Measurements from ENCODE around the gene DHRS4. TPM values are rescaled to one million over a fixed set of nuclear protein-coding genes. Genes with fewer than 3 reads are reported as not detected.
"Not testable (repeated sequence)": the region's sequence is repeated elsewhere in the genome, so short reads cannot be mapped to it uniquely, and the experiment has no call there.

Gene DHRS4
- total RNA-seq, 2 experiments from 2014 or later, result 15.5 to 20.7 TPM

DNA sequence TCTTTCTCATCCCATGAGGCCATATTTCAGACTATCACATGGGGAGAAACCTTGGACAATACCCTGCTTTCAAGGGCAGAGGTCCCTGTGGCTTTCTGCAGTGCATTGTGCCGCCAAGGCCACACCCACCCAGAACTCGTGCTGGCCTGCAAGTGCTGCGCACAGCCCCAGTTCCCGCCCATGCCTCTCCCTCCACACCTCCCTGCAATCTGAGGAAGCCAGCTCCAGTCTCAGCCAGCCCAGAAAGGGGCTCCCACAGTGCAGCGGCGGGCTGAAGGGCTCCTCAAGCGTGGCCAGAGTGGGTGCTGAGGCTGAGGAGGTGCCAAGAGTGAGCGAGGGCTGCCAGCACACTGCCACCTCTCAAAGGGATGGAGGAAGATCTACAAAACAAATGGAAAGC is 19.6 kb downstream of the DHRS4 start:
- H3K36me3 Mint-ChIP-seq, result peaks cover 17% of the 10 kb centered on the region
- ATAC-seq; H3K4me3 Mint-ChIP-seq; H3K9me3 Mint-ChIP-seq (ENCODE audit: low read depth); H3K27me3 Mint-ChIP-seq; H3K27ac Mint-ChIP-seq; H3K4me1 Mint-ChIP-seq; CTCF ChIA-PET; DNase-seq: not testable (repeated sequence)

DNA sequence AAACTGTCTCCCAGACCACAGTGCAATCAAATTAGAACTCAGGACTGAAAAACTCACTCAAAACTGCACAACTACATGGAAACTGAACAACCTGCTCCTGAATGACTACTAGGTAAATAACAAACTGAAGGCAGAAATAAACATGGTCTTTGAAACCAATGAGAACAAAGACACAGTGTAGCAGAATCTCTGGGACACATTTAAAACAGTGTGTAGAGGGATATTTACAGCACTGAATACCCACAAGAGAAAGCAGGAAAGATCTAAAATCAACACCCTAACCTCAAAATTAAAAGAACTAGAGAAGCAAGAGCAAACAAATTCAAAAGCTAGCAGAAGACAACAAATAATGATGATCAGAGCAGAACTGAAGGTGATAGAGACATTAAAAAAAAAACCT is 20.5 kb downstream of the DHRS4 start:
- H3K4me1 Mint-ChIP-seq; DNase-seq; H3K27me3 Mint-ChIP-seq; H3K4me3 Mint-ChIP-seq; H3K9me3 Mint-ChIP-seq (ENCODE audit: low read depth); ATAC-seq; H3K27ac Mint-ChIP-seq: not testable (repeated sequence)
- CTCF ChIA-PET, result interaction anchor here (1.0 to 1.9 kb wide), 2 partner anchors 41 to 70 kb away, joined by 3 to 5 read pairs; no protein-coding TSS in a partner anchor
- peaks cover 17% of the 10 kb centered on the region for H3K36me3 Mint-ChIP-seq

DNA sequence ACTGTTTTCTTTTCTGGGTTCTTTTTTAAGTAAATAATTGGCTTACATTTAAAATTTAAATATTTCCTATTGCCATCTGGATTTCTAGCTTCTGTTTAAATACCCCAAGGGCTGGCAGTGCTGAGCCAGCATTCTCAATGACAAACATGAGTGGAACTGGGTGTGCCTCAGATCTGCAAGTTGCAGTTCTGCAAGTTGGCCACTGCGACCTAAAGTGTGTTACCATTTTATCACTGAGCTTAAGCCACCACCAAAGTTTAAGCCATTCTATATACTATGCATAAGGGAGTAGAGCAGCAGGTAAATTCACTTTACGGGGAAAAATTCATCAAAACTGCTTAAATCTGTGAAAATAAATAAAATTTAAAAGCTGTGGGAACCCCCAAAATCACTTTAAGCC is 23.6 kb downstream of the DHRS4 start:
- DNase-seq; H3K9me3 Mint-ChIP-seq (ENCODE audit: low read depth); H3K4me1 Mint-ChIP-seq; H3K4me3 Mint-ChIP-seq; H3K27ac Mint-ChIP-seq; H3K27me3 Mint-ChIP-seq: not testable (repeated sequence)
- peaks cover 17% of the 10 kb centered on the region for H3K36me3 Mint-ChIP-seq
- peak; percentile 58 for ATAC-seq
- CTCF ChIA-PET, result interaction anchor here (0.9 kb wide), 1 partner anchor 113 kb away, joined by 5 read pairs; no protein-coding TSS in a partner anchor

DNA sequence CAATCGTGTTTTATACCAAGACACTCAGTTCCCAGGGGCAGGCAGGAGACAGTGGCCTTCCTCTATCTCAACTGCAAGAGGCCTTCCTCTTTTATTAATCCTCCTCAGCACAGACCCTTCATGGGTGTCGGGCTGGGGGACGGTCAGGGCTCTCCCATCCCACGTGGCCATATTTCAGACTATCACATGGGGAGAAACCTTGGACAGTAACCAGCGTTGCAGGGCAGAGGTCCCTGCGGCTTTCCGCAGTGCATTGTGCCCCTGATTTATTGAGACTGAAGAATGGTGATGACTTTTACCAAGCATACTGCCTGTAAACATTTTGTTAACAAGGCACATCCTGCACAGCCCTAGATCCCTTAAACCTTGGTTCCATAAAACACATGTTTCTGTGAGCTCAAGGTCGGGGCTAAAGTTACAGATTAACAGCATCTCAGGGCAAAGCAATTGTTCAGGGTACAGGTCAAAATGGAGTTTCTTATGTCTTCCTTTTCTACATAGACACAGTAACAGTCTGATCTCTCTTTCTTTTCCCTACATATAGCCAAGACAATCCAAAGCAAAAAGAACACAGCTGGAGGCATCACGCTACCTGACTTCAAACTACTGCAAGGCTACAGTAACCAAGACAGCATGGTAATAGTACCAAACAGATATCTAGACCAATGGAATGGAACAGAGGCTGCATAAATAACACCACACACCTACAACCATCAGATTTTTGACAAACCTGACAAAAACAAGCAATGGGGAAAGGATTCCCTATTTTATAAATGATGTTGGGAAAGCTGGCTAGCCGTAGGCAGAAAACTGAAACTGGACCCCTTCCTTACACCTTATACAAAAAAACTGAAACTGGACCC is 28.6 kb downstream of the DHRS4 start:
- not testable (repeated sequence) for ATAC-seq
- CTCF ChIA-PET, result interaction anchor here (1.2 kb wide), 1 partner anchor 109 kb away, joined by 3 read pairs; no protein-coding TSS in a partner anchor

DNA sequence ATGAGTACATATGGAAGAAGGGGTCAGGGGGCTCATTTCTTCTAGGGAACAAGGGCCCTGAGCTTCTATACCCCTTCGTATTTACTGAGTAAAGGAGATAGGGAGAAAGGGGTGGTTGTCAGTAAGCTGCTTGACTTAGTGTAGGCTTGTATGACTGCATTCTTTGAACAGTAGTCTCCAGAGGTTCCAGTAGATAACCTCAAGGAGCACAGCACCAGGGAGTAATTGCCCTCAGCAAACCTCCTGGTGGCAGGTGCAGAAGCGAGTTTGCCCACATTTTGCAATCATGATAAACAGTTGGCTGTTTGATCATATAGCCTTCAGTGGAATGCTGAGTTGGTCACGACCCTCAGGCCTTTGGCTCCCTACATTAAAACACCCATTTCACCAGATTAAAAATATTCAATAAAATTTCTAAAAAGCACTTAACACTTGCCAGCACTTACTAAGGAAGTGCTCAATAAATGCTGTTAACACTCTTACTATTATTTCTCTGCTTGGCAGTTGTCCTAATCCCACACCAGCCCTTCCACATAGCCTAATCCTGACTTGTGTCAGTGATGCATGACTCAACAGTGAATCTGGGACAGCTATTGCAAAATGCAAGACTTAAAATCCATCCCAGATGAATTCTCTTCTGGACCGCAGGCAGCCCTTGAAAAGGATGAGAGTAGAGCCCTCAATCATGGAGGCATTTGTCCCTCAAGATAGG is 31.5 kb downstream of the DHRS4 start:
- no peak for DNase-seq
- Mint-ChIP-seq H3K4me3 (no peak overlapping the region), H3K27ac (no peak overlapping the region), H3K4me1 (peaks cover 28% of the 10 kb centered on the region), H3K36me3 (peaks cover 12% of the 10 kb centered on the region), H3K9me3 (ENCODE audit: low read depth) (no peaks in the 10 kb centered on the region), H3K27me3 (no peaks in the 10 kb centered on the region)
- CTCF ChIA-PET, result interaction anchor here (0.7 kb wide), 1 partner anchor 142 kb away, joined by 3 read pairs; no protein-coding TSS in a partner anchor
- no peak for ATAC-seq

More for the DNA sequence above, 28.6 kb downstream of the DHRS4 start:
- not testable (repeated sequence) for H3K9me3 Mint-ChIP-seq (ENCODE audit: low read depth); H3K27me3 Mint-ChIP-seq; H3K27ac Mint-ChIP-seq; H3K4me3 Mint-ChIP-seq; DNase-seq; H3K4me1 Mint-ChIP-seq
- peaks cover 11% of the 10 kb centered on the region for H3K36me3 Mint-ChIP-seq

DNA sequence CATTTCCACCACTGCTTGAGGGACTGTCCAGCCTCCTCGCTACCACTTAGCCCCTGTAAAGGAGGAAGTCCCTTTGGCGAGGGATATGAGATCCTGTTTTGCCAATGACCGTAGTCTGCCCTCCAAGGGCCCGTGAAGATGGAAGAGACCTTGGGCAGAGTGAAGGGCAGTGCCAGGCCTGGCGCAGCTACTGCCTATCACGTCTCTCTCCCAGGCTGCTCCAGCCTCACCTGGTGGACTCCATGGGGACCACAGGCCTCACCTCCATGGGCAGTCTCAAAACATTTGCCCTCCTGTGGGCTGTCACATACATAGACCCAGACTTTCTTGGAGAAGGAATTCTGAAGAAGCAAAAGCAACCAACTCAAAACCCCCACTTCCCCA is 34.6 kb downstream of the DHRS4 start:
- ATAC-seq, result peak; percentile 7
- H3K4me3 Mint-ChIP-seq, result peak overlapping the region; percentile 79
- H3K4me1 Mint-ChIP-seq, result peaks cover 32% of the 10 kb centered on the region
- DNase-seq; H3K36me3 Mint-ChIP-seq; H3K27me3 Mint-ChIP-seq; H3K9me3 Mint-ChIP-seq (ENCODE audit: low read depth): not testable (repeated sequence)
- peak overlapping the region; percentile 57 for H3K27ac Mint-ChIP-seq
- CTCF ChIA-PET, result interaction anchor here (1.7 to 2.0 kb wide), 2 partner anchors 102 to 121 kb away, joined by 5 to 6 read pairs; no protein-coding TSS in a partner anchor

DNA sequence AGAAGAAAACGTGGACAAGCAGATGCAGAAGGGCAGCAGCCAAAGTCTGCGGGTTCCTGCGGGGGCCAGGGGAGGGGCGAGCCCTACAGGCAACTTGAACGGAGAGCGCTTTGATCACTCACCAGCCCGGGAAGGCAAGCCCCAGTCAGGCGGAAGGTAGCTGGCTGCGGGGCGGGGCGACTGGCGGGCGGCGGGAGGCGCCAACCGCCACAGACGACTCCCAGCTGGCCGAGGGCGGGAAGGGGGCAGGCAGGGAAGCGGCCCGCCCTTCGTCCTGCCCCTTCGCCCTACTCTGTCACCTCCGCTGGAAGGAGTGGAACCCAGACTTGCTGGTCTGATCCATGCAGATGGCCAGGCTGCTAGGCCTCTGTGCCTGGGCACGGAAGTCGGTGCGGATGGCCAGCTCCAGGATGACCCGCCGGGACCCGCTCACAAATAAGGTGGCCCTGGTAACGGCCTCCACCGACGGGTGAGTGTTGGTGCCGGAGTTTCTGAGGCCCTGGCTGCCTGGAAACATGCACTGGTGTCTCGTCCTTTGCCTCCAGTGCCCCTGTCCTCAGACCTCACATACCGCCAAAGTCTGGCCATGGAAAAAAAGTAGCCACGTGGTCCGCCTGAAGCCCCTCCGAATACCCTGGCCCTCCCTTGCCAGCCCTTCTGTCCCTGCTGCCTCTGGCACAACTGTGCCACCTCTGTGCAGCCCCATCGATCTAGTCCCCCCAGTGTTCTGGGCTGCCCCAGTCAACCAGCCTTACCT is 35.2 kb downstream of the DHRS4 start, which contains the start of gene DHRS4L2:
Gene DHRS4L2 (plus strand): TSS at position 323 of the 757 bp plus-strand sequence. CDS start 19 bp downstream, at position 342.
- CTCF ChIA-PET, result interaction anchor here (0.7 to 2.0 kb wide), 3 partner anchors 102 to 428 kb away, joined by 3 to 6 read pairs (median 5); no protein-coding TSS in a partner anchor
- not testable (repeated sequence) for H3K27me3 Mint-ChIP-seq; H3K36me3 Mint-ChIP-seq; H3K9me3 Mint-ChIP-seq (ENCODE audit: low read depth)
- peak within 1 kb of the TSS; percentile 87 for H3K27ac Mint-ChIP-seq
- H3K4me1 Mint-ChIP-seq, result peaks cover 32% of the 10 kb centered on the region
- DNase-seq (peak; percentile 88), ATAC-seq (peak; percentile 97)
- H3K4me3 Mint-ChIP-seq, result peak within 1 kb of the TSS; percentile 79

DNA sequence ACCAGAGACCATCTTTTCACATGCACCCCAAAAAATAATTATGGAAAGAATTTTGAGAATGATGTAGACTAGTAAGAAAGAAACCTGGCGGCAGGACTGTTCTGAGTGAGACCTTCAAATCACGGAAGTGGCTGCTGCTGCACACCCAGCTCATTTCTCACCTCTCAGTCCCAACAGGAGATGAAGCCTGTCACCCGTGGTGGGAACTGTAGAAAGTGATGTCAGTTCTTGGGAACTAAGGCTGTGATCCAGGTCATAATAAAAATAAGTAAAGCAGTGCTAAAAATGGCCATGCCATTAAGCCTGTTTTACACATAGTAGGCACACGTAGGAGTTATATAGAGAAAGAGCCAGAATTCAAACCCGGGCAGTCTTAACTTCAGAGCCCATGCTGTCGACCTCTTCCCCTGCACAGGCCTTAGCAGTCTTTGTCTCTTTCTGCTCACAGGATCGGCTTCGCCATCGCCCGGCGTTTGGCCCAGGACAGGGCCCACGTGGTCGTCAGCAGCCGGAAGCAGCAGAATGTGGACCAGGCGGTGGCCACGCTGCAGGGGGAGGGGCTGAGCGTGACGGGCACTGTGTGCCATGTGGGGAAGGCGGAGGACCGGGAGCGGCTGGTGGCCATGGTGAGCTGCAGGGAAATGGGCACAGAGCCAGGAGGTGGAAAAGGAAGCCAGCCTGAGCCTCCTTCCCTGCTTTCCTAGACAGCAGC is 36.3 kb downstream of the DHRS4 start:
- Mint-ChIP-seq H3K4me1 (peaks cover 32% of the 10 kb centered on the region), H3K4me3 (peak overlapping the region; percentile 79), H3K27ac (peak overlapping the region; percentile 87)
- ATAC-seq, result peak; percentile 32
- H3K27me3 Mint-ChIP-seq; H3K36me3 Mint-ChIP-seq; H3K9me3 Mint-ChIP-seq (ENCODE audit: low read depth): not testable (repeated sequence)
- CTCF ChIA-PET, result interaction anchor here (1.7 kb wide), 1 partner anchor 119 kb away, joined by 5 read pairs; no protein-coding TSS in a partner anchor
- DNase-seq, result peak; percentile 66

DNA sequence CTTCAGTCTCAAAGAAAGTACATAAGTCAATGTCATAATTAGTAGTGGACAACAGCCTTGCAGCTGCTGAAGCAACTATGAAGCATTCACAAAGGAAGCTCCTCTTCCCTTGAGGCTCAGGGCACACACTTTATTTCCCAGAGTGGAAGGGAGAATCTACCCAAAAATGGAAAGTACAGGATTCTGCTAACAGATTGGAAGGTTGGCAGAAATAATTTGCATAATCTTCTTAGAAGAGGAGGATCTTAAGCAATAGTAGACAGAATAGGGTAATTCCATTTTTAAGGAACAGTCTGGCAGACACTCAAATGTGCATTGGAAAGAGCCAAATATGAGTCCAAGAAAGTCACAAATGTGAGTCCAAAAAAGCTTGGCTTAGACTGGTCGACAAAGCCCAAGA is 37.4 kb downstream of the DHRS4 start:
- CTCF ChIA-PET; H3K27me3 Mint-ChIP-seq; H3K9me3 Mint-ChIP-seq (ENCODE audit: low read depth); H3K36me3 Mint-ChIP-seq; H3K4me3 Mint-ChIP-seq; DNase-seq; H3K27ac Mint-ChIP-seq; ATAC-seq: not testable (repeated sequence)
- peaks cover 31% of the 10 kb centered on the region for H3K4me1 Mint-ChIP-seq

DNA sequence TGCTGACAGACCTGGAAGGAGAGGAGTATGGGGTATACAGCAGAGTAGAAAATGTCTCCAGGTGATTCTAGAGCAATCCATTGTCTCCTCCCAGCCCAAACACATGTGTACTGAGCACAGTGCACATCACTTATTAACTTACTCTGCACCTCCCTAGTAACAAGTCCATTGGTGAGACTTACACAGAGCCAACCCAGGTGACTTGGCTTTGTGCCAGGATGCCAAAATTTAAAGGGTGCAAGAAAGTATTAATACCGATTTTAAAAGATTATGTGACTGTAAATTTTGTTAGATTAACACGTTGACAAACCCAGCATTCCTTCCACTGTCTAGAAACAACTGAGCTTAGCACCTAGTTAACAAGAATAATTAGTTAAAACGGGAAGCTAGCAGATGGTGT is 39.5 kb downstream of the DHRS4 start:
- ATAC-seq; H3K9me3 Mint-ChIP-seq (ENCODE audit: low read depth); H3K4me3 Mint-ChIP-seq; DNase-seq; H3K27ac Mint-ChIP-seq; H3K27me3 Mint-ChIP-seq; CTCF ChIA-PET; H3K36me3 Mint-ChIP-seq: not testable (repeated sequence)
- H3K4me1 Mint-ChIP-seq, result peaks cover 21% of the 10 kb centered on the region

DNA sequence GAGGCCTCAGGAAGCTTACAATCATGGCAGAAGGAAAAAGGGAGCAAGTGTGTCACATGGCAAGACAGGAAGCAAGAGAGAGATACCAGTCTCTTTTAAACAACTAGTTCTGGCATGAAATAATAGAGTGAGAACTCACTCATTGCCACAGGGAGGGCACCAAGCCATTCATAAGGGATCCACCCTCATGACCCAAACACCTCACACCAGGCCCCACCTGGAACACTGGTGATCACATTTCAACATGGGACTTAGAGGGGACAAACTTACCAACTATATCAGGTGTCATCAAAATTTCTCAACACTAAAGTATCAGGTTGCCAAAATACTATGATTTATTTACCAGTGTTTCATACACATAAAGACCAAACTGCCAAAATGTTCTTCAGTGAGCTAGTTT is 42.4 kb downstream of the DHRS4 start:
- not testable (repeated sequence) for DNase-seq; H3K9me3 Mint-ChIP-seq (ENCODE audit: low read depth); H3K4me3 Mint-ChIP-seq; H3K4me1 Mint-ChIP-seq; ATAC-seq; H3K36me3 Mint-ChIP-seq; H3K27ac Mint-ChIP-seq; H3K27me3 Mint-ChIP-seq
- CTCF ChIA-PET, result interaction anchor here (1.4 kb wide), 1 partner anchor 113 kb away, joined by 3 read pairs; no protein-coding TSS in a partner anchor

DNA sequence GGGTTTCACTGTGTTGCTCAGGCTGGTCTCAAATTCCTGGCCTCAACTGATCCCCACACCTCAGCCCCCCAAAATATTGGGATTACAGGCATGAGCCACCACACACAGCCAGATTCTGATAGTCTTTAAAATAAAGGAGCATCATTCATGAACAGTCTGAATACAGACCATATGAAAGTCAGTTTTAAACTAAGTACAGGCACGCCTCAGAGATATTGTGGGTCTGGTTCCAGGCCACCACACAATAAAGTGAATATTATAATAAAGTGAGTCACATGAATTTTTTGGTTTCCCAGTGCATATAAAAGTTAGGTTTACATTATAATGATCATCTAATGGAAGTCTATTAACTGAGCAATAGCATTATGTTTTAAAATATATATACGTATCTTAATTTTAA is 43.3 kb downstream of the DHRS4 start:
- ATAC-seq; H3K27me3 Mint-ChIP-seq; H3K4me1 Mint-ChIP-seq; H3K4me3 Mint-ChIP-seq; H3K27ac Mint-ChIP-seq; DNase-seq; CTCF ChIA-PET; H3K9me3 Mint-ChIP-seq (ENCODE audit: low read depth); H3K36me3 Mint-ChIP-seq: not testable (repeated sequence)
